Measurements from ENCODE around the gene SKIC8. TPM values are rescaled to one million over a fixed set of nuclear protein-coding genes. Genes with fewer than 3 reads are reported as not detected.

SKIC8 gene
- total RNA-seq, 2 donors from 2014 or later: 40.7 to 50.0 TPM

GRCh38 chr15:78292219-78292618, 7.2 kb downstream of the SKIC8 start:
- Mint-ChIP-seq H3K36me3 (peaks cover 14% of the 10 kb centered on the region), H3K4me1 (ENCODE audit: low read depth in 2 of 2) (peaks cover 0 to 3% of the 10 kb centered on the region in 2 donors), H3K9me3 (no peaks in the 10 kb centered on the region), H3K27me3 (no peaks in the 10 kb centered on the region), H3K4me3 (no peak overlapping the region), H3K27ac (no peak overlapping the region)
- no peak for DNase-seq (ENCODE audit: low spot score)
- no peak for ATAC-seq

- Mint-ChIP-seq H3K27ac (no peak overlapping the region), H3K27me3 (no peaks in the 10 kb centered on the region), H3K4me1 (ENCODE audit: low read depth in 2 of 2) (peaks cover 0 to 3% of the 10 kb centered on the region in 2 donors), H3K36me3 (peaks cover 17% of the 10 kb centered on the region), H3K9me3 (no peaks in the 10 kb centered on the region), H3K4me3 (no peak overlapping the region)
- DNase-seq (ENCODE audit: low spot score) (no peak), ATAC-seq (no peak)
These were observed 7.7 kb downstream of the SKIC8 start for GRCh38 chr15:78291698-78292097.

- Mint-ChIP-seq H3K36me3 (peaks cover 21% of the 10 kb centered on the region), H3K9me3 (no peaks in the 10 kb centered on the region), H3K4me3 (no peak overlapping the region), H3K4me1 (ENCODE audit: low read depth in 2 of 2) (peaks cover 0 to 6% of the 10 kb centered on the region in 2 donors), H3K27ac (no peak overlapping the region), H3K27me3 (no peaks in the 10 kb centered on the region)
- ATAC-seq (no peak), DNase-seq (ENCODE audit: low spot score) (no peak)
These were observed 8.4 kb downstream of the SKIC8 start for GRCh38 chr15:78291052-78291451.

- no peak overlapping the region for H3K4me3 Mint-ChIP-seq
- no peaks in the 10 kb centered on the region for H3K27me3 Mint-ChIP-seq
- no peak overlapping the region for H3K27ac Mint-ChIP-seq
- ATAC-seq (no peak), DNase-seq (ENCODE audit: low spot score) (no peak)
- H3K9me3 Mint-ChIP-seq: no peaks in the 10 kb centered on the region
- H3K4me1 Mint-ChIP-seq (ENCODE audit: low read depth in 2 of 2): peaks cover 0 to 6% of the 10 kb centered on the region in 2 donors
- H3K36me3 Mint-ChIP-seq: peaks cover 22% of the 10 kb centered on the region
These were observed 9.2 kb downstream of the SKIC8 start for GRCh38 chr15:78290222-78290621.

- Mint-ChIP-seq H3K4me3 (no peak overlapping the region), H3K4me1 (ENCODE audit: low read depth in 2 of 2) (peaks cover 8 to 17% of the 10 kb centered on the region in 2 donors), H3K36me3 (peaks cover 20% of the 10 kb centered on the region), H3K27me3 (no peaks in the 10 kb centered on the region), H3K9me3 (no peaks in the 10 kb centered on the region), H3K27ac (no peak overlapping the region)
- ATAC-seq (no peak), DNase-seq (ENCODE audit: low spot score) (no peak)
These were observed 14.7 kb downstream of the SKIC8 start for GRCh38 chr15:78284758-78285157.

- no peak overlapping the region for H3K4me3 Mint-ChIP-seq
- H3K27ac Mint-ChIP-seq: no peak overlapping the region
- no peaks in the 10 kb centered on the region for H3K9me3 Mint-ChIP-seq
- peaks cover 16% of the 10 kb centered on the region for H3K36me3 Mint-ChIP-seq
- ATAC-seq: no peak
- DNase-seq (ENCODE audit: low spot score): no peak
- peaks cover 11 to 21% of the 10 kb centered on the region in 2 donors for H3K4me1 Mint-ChIP-seq (ENCODE audit: low read depth in 2 of 2)
- H3K27me3 Mint-ChIP-seq: no peaks in the 10 kb centered on the region
These were observed 17.1 kb downstream of the SKIC8 start for GRCh38 chr15:78282324-78282723.

GRCh38 chr15:78280319-78281072, 18.9 kb downstream of the SKIC8 start:
- Mint-ChIP-seq H3K4me3 (no peak overlapping the region), H3K9me3 (no peaks in the 10 kb centered on the region), H3K27ac (no peak overlapping the region), H3K36me3 (peaks cover 6% of the 10 kb centered on the region), H3K4me1 (ENCODE audit: low read depth in 2 of 2) (peaks cover 11 to 16% of the 10 kb centered on the region in 2 donors), H3K27me3 (no peaks in the 10 kb centered on the region)
- no peak for DNase-seq (ENCODE audit: low spot score)
- ATAC-seq: no peak

GRCh38 chr15:78276064-78276943, 23.1 kb downstream of the SKIC8 start:
- no peak for DNase-seq (ENCODE audit: low spot score)
- no peak for ATAC-seq
- no peaks in the 10 kb centered on the region for H3K9me3 Mint-ChIP-seq
- peaks cover 10 to 11% of the 10 kb centered on the region in 2 donors for H3K4me1 Mint-ChIP-seq (ENCODE audit: low read depth in 2 of 2)
- H3K4me3 Mint-ChIP-seq: no peak overlapping the region
- H3K36me3 Mint-ChIP-seq: peaks cover 5% of the 10 kb centered on the region
- H3K27me3 Mint-ChIP-seq: no peaks in the 10 kb centered on the region
- no peak overlapping the region for H3K27ac Mint-ChIP-seq

- Mint-ChIP-seq H3K4me3 (no peak overlapping the region), H3K27me3 (no peaks in the 10 kb centered on the region), H3K4me1 (ENCODE audit: low read depth in 2 of 2) (peaks cover 4 to 6% of the 10 kb centered on the region in 2 donors), H3K36me3 (peaks cover 5% of the 10 kb centered on the region), H3K27ac (no peak overlapping the region), H3K9me3 (no peaks in the 10 kb centered on the region)
- no peak for DNase-seq (ENCODE audit: low spot score)
- no peak for ATAC-seq
These were observed 24.4 kb downstream of the SKIC8 start for GRCh38 chr15:78274994-78275393.

- DNase-seq (ENCODE audit: low spot score) (no peak), ATAC-seq (no peak)
- Mint-ChIP-seq H3K4me1 (ENCODE audit: low read depth in 2 of 2) (peaks cover 0 to under 1% of the 10 kb centered on the region in 2 donors), H3K27ac (no peak overlapping the region), H3K4me3 (no peak overlapping the region), H3K9me3 (no peaks in the 10 kb centered on the region), H3K36me3 (peaks cover 5% of the 10 kb centered on the region), H3K27me3 (no peaks in the 10 kb centered on the region)
These were observed 26.6 kb downstream of the SKIC8 start for GRCh38 chr15:78272776-78273175.

GRCh38 chr15:78272316-78272715, 27.1 kb downstream of the SKIC8 start:
- DNase-seq (ENCODE audit: low spot score) (no peak), ATAC-seq (no peak)
- Mint-ChIP-seq H3K27ac (no peak overlapping the region), H3K9me3 (no peaks in the 10 kb centered on the region), H3K36me3 (peaks cover 5% of the 10 kb centered on the region), H3K4me1 (ENCODE audit: low read depth in 2 of 2) (no peaks in the 10 kb centered on the region), H3K27me3 (no peaks in the 10 kb centered on the region), H3K4me3 (no peak overlapping the region)

- peaks cover 11 to 16% of the 10 kb centered on the region in 2 donors for H3K4me1 Mint-ChIP-seq (ENCODE audit: low read depth in 2 of 2)
- no peak overlapping the region for H3K27ac Mint-ChIP-seq
- DNase-seq (ENCODE audit: low spot score): no peak
- no peaks in the 10 kb centered on the region for H3K9me3 Mint-ChIP-seq
- no peaks in the 10 kb centered on the region for H3K27me3 Mint-ChIP-seq
- ATAC-seq: no peak
- H3K36me3 Mint-ChIP-seq: no peaks in the 10 kb centered on the region
- H3K4me3 Mint-ChIP-seq: peak overlapping the region; percentile 86
These were observed 32.6 kb downstream of the SKIC8 start for GRCh38 chr15:78266806-78267205.

- Mint-ChIP-seq H3K4me1 (ENCODE audit: low read depth in 2 of 2) (peaks cover 11 to 16% of the 10 kb centered on the region in 2 donors), H3K27ac (peak overlapping the region; percentile 66 to 75), H3K9me3 (no peaks in the 10 kb centered on the region), H3K27me3 (no peaks in the 10 kb centered on the region), H3K4me3 (peak overlapping the region; percentile 86), H3K36me3 (no peaks in the 10 kb centered on the region)
- ATAC-seq (no peak), DNase-seq (ENCODE audit: low spot score) (no peak)
These were observed 33.2 kb downstream of the SKIC8 start for GRCh38 chr15:78266229-78266628.

GRCh38 chr15:78265752-78266224, 33.6 kb downstream of the SKIC8 start:
- Mint-ChIP-seq H3K27me3 (no peaks in the 10 kb centered on the region), H3K4me3 (peak overlapping the region; percentile 86), H3K27ac (peak overlapping the region; percentile 66 to 75), H3K36me3 (no peaks in the 10 kb centered on the region), H3K9me3 (no peaks in the 10 kb centered on the region), H3K4me1 (ENCODE audit: low read depth in 2 of 2) (peaks cover 11 to 16% of the 10 kb centered on the region in 2 donors)
- ATAC-seq (no peak), DNase-seq (ENCODE audit: low spot score) (no peak)
